GM10248 (cell line): ENCODE measurements around the gene BICDL1.

Experiments used
- CTCF ChIA-PET: fragments of 300-600 bp; sonication (Branson Sonifier 250); formaldehyde crosslinking; extraction: SDS; loops from one replicate; lab custom pipeline; 2021; ENCODE audit warnings: antibody characterized with exemption; lab: Yijun Ruan, JAX
- POLR2A ChIA-PET: fragments of 350-650 bp; sonication (Branson Sonifier 250); formaldehyde crosslinking; extraction: SDS; loops from one replicate; lab custom pipeline; 2020; ENCODE audit warnings: antibody characterized with exemption; lab: Yijun Ruan, JAX
- DNase-seq: peaks from one replicate; pipeline ENCODE4 v3.0.0; 2012; ENCODE audit errors: extremely low spot score
- CTCF ChIP-seq: IDR thresholded peaks from 2 replicates; pipeline ENCODE4 v1.5.1; 2012; ENCODE audit warnings: mild to moderate bottlenecking, low read depth; ENCODE audit errors: extremely low read depth, missing control alignments, control extremely low read depth

BICDL1 gene

GRCh38 chr12:120090626-120091295 lies 101.7 kb downstream of the BICDL1 start:
- POLR2A ChIA-PET, result no interaction called here
- CTCF ChIA-PET, result interaction anchor here (1.6 kb wide), 1 partner anchor 12 kb away, joined by 3 read pairs; no protein-coding TSS in a partner anchor
- DNase-seq, result no peak
- TF ChIP-seq CTCF, result no peak

- TF ChIP-seq CTCF, result no peak
- ChIA-PET CTCF (interaction anchor here (1.6 kb wide), 1 partner anchor 11 kb away, joined by 3 read pairs; no protein-coding TSS in a partner anchor), POLR2A (no interaction called here)
- DNase-seq, result no peak
These were observed 102.5 kb downstream of the BICDL1 start for GRCh38 chr12:120091371-120092090.

GRCh38 chr12:120092551-120093335 lies 103.7 kb downstream of the BICDL1 start:
- ChIA-PET CTCF (no interaction called here), POLR2A (interaction anchor here (1.1 kb wide), 1 partner anchor 108 kb away, joined by 4 read pairs; the partner anchor contains the start of gene RPLP0)
- DNase-seq, result no peak
- TF ChIP-seq CTCF, result no peak

- no peak for TF ChIP-seq CTCF
- no peak for DNase-seq
- ChIA-PET CTCF (no interaction called here), POLR2A (interaction anchor here (1.1 kb wide), 1 partner anchor 108 kb away, joined by 4 read pairs; the partner anchor contains the start of gene RPLP0)
These were observed 104.2 kb downstream of the BICDL1 start for GRCh38 chr12:120093336-120093591.

GRCh38 chr12:120093592-120094355 lies 104.7 kb downstream of the BICDL1 start:
- TF ChIP-seq CTCF, result no peak
- ChIA-PET CTCF (no interaction called here), POLR2A (interaction anchor here (1.1 kb wide), 1 partner anchor 107 kb away, joined by 4 read pairs; the partner anchor contains the start of gene RPLP0)
- DNase-seq, result no peak

GRCh38 chr12:120094485-120094884 lies 105.4 kb downstream of the BICDL1 start:
- POLR2A ChIA-PET, result no interaction called here
- TF ChIP-seq CTCF, result no peak
- no peak for DNase-seq
- CTCF ChIA-PET, result no interaction called here
